ENCODE measurements around the gene MTMR11.

MTMR11 gene

DNA sequence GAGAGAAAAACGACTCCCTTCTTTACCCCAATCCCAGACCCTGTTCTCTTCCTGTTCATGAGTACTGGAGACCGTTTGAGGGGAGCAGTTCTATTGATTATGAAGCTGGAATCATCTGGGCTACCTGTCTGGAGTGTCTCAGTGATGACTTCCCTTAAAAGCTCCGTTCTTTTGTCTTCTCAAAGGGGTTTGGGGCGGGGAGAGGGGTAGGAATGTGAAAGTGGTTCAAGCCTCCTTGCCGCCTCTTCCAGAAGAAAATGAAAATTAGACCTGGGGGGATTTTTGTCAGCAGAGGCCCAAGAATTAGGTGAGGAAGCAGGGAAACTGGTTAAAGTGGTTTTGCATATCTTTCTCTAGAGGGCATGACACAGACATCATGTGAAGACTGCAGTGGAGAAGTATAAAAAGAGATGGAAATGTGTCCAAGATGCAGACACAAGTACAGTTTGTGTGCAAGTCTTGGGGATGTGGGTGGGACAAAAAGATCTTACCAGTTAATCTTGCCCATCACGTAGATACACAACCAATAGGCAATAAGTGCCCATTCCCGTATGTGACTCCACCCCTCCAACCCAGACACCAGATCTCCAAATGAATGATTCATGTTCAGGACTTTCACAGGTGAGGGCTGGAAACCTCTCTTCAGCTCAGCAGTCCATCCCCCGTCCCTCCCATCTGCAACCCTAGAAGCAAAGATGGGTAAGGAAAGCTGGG, 470 bp upstream of the MTMR11 start:
- no peak for DNase-seq (ENCODE audit: low spot score)

DNA sequence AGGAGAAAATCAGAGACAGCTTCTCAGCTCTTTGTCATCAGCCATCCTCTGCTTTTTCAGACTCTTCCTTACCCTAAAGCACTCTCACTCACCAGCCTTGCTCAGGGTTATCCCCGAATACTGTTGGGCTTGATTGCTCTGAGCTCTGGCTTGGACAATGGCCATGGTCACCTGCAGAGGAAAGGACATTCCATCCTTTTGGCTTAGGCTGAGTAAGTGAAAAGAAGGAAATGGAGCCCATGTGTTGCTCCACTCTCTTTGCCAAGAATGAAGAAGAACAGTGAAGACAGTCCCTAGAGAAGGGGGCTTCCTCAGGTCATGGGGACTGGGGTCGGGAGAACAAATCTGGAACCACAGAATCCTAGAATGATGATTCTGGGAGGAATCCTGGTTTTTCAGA, 2.3 kb downstream of the MTMR11 start:
- no peak for DNase-seq (ENCODE audit: low spot score)

DNA sequence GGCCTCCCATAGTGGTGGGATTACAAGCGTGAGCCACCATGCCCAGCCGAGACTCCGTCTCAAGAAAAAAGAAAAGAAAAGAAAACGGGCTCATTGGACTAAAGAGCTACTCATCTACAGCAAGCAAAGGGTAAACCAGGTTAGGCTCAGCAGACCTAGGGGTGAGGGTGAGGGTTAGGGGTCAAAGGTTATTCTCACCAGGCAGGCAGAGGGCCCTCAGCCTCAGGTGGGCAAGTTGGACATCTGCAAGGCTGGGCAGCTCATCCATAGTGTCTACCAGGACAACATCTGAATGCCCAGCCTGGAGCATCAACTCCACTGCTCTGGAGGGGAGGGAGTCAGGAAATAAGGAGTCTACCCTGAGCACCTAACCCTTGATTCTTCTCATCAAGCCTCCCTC, 3.5 kb downstream of the MTMR11 start:
- DNase-seq (ENCODE audit: low spot score), result no peak

DNA sequence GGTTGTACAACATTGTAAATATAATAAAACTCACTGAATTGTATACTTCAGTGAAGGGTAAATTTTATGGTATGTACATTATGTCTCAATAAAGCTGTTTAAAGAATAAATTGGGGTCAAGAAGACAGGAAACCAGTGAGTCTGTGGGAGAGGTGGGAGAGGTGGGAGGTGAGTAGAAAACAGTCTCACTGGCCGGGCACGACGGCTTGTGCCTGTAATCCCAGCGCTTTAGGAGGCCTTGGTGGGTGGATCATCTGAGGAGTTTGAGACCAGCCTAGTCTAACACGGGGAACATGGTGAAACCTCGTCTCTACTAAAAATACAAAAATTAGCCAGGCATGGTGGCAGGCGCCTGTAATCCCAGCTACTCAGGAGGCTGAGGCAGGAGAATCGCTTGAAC, 4.2 kb downstream of the MTMR11 start:
- no peak for DNase-seq (ENCODE audit: low spot score)

- DNase-seq (ENCODE audit: low spot score), result no peak
Measured at GRCh38 chr1:149931212-149931790, 5.4 kb downstream of the MTMR11 start.

GRCh38 chr1:149929856-149930255, 6.8 kb downstream of the MTMR11 start:
- no peak for DNase-seq (ENCODE audit: low spot score)

GRCh38 chr1:149928401-149928724, 8.3 kb downstream of the MTMR11 start:
- DNase-seq (ENCODE audit: low spot score), result no peak

DNA sequence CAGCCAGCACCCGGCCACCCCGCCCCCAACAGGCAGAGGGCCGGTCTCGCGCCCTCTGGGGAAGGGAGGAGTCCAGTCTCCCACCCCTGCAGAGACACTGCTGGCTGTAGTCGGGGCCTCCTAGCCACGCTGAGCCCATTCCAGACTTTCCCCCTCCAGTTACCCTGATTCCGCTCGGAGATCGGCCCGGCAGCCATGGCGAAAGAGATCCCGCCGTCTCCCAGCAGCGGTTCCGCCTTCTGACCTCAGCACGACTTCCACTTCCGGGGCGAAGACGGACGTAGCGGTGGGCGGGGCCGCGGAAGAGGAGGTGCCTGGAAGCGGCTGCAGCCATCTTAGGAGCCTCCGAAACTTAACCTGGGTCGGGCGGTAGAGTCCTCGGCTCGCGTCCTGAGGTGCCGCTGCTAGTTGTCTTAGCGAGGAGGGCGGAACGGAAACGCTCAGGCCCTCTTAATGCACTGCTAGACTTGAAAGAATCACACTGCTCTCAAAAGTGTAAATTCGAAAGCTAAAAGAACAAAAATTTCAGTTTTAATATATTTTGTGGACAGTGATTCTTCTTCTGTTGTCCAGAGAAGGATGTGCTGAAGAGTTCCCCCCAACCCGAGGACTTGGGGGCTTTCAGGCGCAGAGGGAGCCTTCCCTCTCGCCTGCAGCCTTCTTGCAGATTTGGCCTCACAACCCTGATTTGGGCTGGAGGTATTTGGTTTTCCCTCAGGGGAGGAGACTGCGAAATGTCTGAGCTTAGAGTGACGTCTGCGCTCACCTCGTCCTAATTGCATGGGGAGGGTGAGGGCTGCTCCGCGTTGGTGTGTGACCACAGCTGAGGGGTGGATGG, 8.9 kb downstream of the MTMR11 start, which contains the start of gene SF3B4:
Gene SF3B4 (minus strand): TSS at position 241 of the 838 bp plus-strand sequence. CDS start 44 bp downstream, at position 197.
- DNase-seq (ENCODE audit: low spot score), result peak; percentile 81

- no peak for DNase-seq (ENCODE audit: low spot score)
Measured at GRCh38 chr1:149927056-149927562, 9.6 kb downstream of the MTMR11 start.

DNA sequence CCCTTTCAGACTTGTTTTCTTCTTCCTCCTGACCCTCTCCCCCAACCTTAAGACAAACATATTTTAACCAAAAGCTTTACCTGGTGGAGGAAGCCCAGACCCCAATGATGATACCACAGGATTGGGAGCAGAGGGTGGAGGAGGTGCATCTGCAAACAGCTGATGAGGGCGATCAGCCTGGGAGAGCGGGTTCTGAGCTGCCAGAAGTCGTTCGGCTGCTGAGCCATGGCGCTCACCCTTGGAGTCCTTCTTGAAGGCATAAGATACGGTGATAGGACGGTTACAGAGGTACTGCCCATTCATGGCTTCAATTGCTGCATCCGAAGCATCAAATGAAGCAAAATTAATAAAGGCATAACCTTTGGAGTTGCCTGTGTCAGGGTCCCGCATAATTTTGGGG, 10.4 kb downstream of the MTMR11 start:
- DNase-seq (ENCODE audit: low spot score), result no peak

GRCh38 chr1:149925751-149926150, 10.9 kb downstream of the MTMR11 start:
- DNase-seq (ENCODE audit: low spot score), result no peak

DNA sequence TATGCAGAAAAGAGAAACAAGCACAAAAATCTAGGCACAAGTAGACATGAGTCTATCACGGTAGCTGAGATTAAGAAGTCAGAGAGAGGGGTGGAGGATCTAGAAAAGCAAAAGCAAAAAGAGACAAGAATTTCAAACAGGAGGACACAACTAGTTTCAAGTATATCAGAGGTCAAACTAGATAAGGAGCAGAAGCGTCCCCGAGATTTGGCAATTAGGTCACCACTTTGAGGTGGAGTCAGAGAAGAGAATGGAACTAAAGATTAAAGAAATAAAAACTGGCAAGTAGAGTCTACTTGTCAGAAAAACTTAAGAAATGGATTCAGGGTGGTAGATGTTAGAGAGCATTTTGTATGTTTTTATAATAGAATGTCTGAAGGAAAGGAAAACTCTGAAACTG, 11.3 kb downstream of the MTMR11 start:
- no peak for DNase-seq (ENCODE audit: low spot score)

DNA sequence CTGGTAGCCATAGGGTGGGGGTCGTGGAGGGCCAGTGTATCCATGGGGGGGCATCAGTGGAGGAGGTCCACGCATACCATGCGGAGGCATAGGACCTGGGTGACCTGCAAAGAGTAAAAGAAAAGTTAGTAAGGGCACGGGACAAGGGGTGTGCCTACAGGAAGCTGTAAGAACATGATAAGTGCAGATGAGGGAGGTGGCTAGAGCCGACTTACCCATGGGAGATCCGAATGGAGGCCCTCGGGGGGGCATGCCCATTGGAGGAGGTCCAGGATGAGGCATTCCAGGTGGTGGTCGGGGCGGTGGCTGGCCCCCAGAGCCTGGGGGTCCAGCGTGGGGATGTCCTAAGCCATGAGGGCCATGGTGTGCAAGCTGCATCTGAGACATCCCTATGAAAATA, 13.1 kb downstream of the MTMR11 start:
- no peak for DNase-seq (ENCODE audit: low spot score)

GRCh38 chr1:149917571-149918144, 19.0 kb downstream of the MTMR11 start, which contains the start of gene SV2A:
Gene SV2A (minus strand): TSS chr1:149917844. CDS start chr1:149913840, 4,004 bp downstream.
- DNase-seq (ENCODE audit: low spot score), result peak; percentile 23

DNA sequence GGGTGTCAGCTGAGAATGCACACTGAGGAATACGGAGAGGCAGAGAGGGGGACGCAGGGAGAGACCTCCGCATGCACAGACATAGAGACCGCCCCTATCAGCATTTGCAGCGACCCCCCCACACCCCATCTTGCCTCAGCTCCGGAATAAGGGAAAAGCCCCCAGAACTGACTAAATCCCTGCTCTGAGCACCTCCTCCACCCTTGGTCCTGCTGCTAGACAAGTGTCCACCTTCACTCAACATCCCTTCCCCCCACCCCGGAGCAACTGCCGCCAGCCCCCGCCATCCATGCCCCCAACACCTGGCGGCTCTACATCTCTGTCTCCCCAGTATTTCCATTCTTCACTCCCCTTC, 19.8 kb downstream of the MTMR11 start:
- DNase-seq (ENCODE audit: low spot score), result no peak

GRCh38 chr1:149916193-149916897, 20.3 kb downstream of the MTMR11 start:
- no peak for DNase-seq (ENCODE audit: low spot score)

GRCh38 chr1:149915429-149916192, 21.1 kb downstream of the MTMR11 start:
- no peak for DNase-seq (ENCODE audit: low spot score)

GRCh38 chr1:149914545-149914944, 22.1 kb downstream of the MTMR11 start:
- no peak for DNase-seq (ENCODE audit: low spot score)

DNA sequence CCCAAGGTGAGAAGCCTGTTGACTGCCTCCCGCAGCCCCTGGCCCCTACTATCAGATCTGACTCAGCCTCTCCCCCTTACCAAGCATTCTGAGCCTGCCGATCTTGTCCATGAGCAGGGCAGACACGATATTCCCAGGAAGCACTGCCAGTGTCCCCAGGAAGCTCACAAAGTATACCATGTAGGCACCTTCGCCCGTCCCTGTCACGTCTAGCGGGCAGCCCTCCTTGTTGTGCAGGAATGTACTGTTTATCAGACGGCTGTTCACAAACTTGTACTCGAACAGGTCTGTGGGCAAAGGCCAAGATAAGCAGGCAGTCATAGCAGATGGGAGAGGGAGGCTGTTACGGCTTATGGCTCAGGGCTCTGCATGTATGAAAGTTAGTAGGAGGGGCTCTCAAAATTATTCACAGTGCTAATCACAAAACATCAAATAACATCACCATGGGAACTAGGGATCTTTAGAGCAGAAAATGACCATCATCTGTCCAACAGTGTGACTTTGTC, 30.1 kb downstream of the MTMR11 start:
- DNase-seq (ENCODE audit: low spot score), result peak; percentile 35

- no peak for DNase-seq (ENCODE audit: low spot score)
Measured at GRCh38 chr1:149903836-149904491, 32.7 kb downstream of the MTMR11 start.

Measured in HuH-7 (cell line).